ENCODE data around the gene COX5B.

COX5B gene

DNA sequence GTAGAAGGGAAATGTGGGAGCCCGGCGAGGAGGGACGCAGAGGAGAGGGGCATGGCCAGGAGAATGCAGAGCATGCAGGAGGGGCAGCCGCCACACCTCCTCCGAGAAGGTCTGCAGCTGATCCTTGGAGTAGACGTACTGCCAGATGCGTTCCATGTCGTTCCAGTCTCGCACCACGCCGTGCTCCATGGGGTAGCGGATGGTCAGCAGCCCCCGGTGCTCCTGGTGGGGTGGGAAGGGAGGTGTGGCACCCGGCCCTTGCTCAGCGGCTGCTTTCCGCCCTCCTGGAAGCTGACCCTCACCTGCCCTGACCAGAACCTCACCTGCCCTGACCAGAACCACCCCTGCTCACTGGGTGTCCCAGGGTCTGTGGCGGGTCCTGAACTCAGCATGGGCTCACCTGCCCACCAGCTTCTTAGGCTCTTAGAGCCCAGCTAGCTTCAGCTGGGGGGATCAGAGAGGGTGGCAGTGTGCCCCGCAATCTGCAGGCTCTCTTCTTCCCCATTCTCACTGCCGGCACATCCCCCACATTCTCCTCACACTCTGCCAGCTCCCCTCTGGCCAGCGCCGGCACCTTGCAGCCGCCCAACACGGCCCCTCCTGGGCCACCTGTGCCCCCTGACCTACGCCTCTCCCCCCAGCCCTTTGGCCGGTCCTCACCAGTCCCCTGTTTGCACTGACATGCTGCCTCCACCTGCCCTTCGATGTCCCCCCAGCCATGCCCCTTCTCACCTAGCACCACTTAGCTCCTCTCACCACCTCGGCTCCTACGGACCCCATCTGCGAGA lies 13.6 kb downstream of the COX5B start:
- DNase-seq (ENCODE audit: low read depth, low spot score), result no peak
- TF ChIP-seq, protein P1, sequence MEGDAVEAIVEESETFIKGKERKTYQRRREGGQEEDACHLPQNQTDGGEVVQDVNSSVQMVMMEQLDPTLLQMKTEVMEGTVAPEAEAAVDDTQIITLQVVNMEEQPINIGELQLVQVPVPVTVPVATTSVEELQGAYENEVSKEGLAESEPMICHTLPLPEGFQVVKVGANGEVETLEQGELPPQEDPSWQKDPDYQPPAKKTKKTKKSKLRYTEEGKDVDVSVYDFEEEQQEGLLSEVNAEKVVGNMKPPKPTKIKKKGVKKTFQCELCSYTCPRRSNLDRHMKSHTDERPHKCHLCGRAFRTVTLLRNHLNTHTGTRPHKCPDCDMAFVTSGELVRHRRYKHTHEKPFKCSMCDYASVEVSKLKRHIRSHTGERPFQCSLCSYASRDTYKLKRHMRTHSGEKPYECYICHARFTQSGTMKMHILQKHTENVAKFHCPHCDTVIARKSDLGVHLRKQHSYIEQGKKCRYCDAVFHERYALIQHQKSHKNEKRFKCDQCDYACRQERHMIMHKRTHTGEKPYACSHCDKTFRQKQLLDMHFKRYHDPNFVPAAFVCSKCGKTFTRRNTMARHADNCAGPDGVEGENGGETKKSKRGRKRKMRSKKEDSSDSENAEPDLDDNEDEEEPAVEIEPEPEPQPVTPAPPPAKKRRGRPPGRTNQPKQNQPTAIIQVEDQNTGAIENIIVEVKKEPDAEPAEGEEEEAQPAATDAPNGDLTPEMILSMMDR (IDR thresholded peaks at IDR 0.05; ENCODE audit: low read depth, low read length), result no peak
- in situ Hi-C loops (cut with HindIII; ENCODE audit: low sequenced_read_pairs), result no loop called here
- H3K4me3 ChIP-seq (ENCODE audit: low read depth, low read length), result no peak overlapping the region

DNA sequence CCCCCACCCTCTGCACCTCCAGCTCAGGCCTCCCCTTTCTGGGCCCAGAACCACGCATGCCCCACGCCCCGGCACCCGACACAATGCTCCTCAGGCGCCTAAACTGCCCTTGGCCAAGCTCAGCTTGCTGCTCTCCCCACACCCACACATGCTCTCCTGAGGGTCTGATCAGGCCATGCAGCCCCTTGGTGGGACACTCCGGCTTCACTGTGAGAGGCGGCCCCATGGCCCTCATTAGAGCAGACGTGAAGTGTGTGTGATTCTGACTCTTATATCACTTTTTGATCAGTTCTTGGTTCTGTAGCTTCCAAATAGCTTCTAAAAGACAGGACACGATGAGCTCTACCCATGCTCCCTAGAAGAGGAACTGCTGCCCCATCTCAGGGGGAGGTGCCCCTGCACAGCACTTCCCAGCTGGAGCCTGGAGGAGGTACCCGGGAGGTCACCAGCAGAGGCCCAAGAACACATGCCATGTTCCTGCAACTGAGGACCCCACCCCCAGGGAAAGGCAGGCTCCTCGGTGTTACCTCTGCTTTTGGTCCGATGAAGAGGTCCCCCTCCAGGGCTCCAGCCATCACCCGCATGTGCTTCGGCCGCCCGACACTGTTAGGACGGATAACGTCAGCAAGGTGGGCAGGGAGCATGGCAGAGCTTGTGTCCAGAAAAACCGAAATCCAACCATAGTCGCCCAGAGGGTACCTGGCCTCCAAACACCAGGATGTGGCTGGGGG lies 14.3 kb downstream of the COX5B start:
- TF ChIP-seq, protein P1 (IDR thresholded peaks at IDR 0.05; ENCODE audit: low read depth, low read length), result no peak
- DNase-seq (ENCODE audit: low read depth, low spot score), result no peak
- H3K4me3 ChIP-seq (ENCODE audit: low read depth, low read length), result no peak overlapping the region
- in situ Hi-C loops (cut with HindIII; ENCODE audit: low sequenced_read_pairs), result no loop called here

DNA sequence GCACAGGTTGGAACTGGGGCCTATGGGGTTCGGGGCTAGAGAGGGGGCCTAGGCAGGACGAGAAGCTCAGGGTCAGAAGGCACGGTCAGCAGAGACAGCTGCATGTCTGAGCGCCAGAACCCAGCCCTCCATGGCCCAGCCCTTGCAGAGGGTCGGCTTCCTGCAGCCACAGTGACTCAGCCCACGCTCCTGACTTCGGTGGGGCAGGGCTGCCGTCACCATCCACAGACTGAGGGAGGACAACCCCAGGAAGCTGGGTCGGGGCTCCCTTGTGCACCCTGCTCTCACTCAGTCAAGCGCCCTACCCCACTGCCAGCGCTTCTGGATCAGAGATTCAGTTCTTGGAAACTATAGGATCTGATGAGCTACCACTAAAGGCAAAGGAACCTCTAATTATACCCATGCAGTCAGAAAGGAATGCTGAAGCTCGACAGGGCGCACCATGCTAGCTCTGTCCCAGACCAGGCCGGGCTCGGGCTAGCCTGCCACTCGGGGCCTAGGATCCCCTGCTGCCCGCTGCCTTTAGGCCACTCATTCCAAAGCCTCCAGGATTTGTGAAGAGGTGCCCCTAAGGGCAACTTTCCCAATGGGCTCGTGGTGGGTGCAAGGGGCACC lies 15.0 kb downstream of the COX5B start:
- DNase-seq (ENCODE audit: low read depth, low spot score), result peak; percentile 12
- in situ Hi-C loops (cut with HindIII; ENCODE audit: low sequenced_read_pairs), result no loop called here
- H3K4me3 ChIP-seq (ENCODE audit: low read depth, low read length), result no peak overlapping the region
- TF ChIP-seq, protein P1 (IDR thresholded peaks at IDR 0.05; ENCODE audit: low read depth, low read length), result no peak

DNA sequence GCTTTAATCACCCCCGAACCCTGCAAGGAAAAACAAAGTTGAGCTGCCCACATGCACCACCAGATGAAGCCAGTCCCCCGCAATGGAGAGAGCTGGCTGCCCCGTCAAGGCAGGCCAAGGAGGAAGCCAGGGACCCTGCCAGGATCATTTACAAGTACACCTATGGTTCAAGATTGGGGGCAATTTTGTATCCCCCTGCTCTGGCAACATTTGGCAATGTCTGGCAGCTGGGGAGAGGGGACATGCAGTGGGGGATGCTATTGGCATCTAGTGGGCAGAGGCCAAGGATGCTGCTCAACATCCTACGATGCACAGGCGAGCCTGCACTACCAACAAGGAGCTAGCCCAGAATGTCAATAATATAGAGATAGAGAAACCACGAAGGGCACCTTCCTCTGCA lies 16.1 kb downstream of the COX5B start:
- in situ Hi-C loops (cut with HindIII; ENCODE audit: low sequenced_read_pairs), result no loop called here
- H3K4me3 ChIP-seq (ENCODE audit: low read depth, low read length), result no peak overlapping the region
- TF ChIP-seq, protein P1 (IDR thresholded peaks at IDR 0.05; ENCODE audit: low read depth, low read length), result no peak
- DNase-seq (ENCODE audit: low read depth, low spot score), result no peak

DNA sequence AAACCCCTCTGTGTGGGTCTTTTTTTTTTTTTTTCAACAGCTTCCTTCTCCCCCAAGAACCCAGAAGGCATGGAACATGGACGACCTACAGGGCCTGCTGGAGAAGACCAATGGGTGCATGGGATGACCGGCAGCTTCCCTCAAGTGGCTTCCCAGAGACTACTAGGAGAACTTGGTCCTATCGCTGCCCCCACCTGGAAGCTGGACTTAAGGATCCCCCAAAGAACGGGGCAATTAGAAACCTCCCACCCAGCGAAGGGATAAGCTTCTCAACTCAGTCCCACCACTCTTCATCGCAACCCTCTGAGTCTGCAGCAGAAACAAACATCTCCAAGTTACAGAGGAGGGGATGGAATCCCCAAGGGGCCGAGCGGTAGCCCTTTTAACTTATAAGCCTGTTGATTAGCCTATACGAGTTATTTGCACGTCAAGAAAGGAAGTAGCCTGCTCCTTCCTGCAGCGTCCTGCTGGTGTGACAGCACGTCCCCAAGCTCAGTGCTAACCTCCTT lies 16.6 kb downstream of the COX5B start:
- H3K4me3 ChIP-seq (ENCODE audit: low read depth, low read length), result peak overlapping the region; percentile 76
- TF ChIP-seq, protein P1 (IDR thresholded peaks at IDR 0.05; ENCODE audit: low read depth, low read length), result no peak
- in situ Hi-C loops (cut with HindIII; ENCODE audit: low sequenced_read_pairs), result no loop called here
- no peak for DNase-seq (ENCODE audit: low read depth, low spot score)

DNA sequence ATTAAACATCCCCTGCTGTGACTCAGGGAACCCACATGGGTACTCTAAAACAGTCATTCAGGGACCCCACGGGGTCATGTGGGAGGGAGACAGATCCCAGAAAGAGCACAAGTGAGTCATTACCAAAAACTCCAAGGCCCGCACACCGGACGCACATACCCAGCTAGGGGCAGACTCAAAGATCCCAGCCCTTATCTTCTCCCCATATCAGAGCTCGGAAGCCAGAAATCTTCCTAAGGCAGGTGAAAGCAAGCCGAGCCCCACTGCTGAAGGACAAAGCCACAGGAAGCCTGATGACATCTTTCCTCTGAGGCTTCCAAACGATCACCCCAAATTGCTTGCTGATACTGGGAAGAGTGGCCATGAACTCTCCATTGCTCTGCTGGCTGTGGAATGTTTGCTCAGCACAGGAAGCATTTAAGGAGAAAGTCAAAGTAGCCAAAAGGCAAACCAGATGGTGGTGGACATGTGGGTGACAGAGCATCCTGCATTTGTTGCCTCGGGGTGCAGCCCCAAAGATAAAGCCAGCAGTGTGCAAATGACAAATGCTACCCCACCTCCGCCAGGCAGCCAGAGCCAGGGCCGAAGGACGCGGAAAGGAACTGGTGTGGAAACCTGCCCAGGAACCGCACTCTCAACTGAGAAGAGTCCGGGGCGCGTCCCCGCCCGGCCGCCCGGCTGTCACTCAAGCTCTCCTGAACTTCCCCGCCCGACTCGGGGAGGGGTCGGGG lies 17.2 kb downstream of the COX5B start:
- DNase-seq (ENCODE audit: low read depth, low spot score), result peak; percentile 78
- in situ Hi-C loops (cut with HindIII; ENCODE audit: low sequenced_read_pairs), result no loop called here
- TF ChIP-seq, protein P1 (IDR thresholded peaks at IDR 0.05; ENCODE audit: low read depth, low read length), result no peak
- H3K4me3 ChIP-seq (ENCODE audit: low read depth, low read length), result peak overlapping the region; percentile 76

Measured in astrocyte of the spinal cord (primary cell).